PFSK-1 (cell line): Measurements from ENCODE around the gene BTBD16.

ENCODE experiments used
- FOXP2 ChIP-seq: optimal IDR thresholded peaks from 2 replicates; pipeline ENCODE3; 2011; ENCODE audit warnings: borderline replicate concordance, control low read depth, inconsistent platforms; ENCODE audit not compliant: insufficient read depth; ENCODE audit errors: extremely low read length, extremely low read depth
- POLR2AphosphoS5 ChIP-seq: IDR thresholded peaks from 2 replicates; pipeline ENCODE4 v1.6.1; 2012; ENCODE audit warnings: low read depth, mild to moderate bottlenecking, control low read depth, low read length, moderate library complexity
- REST ChIP-seq, 2 experiments: IDR thresholded peaks; 2 replicates each; pipeline versions ENCODE4 v1.6.1 to v1.8.0; 2011 to 2012; ENCODE audit warnings: low read depth in 2 of 2, low read length in 2 of 2, control low read depth in 1 of 2, inconsistent platforms in 1 of 2, mild to moderate bottlenecking in 1 of 2, moderate library complexity in 1 of 2; ENCODE audit not compliant: insufficient read depth in 1 of 2
- SIN3A ChIP-seq: IDR thresholded peaks from 2 replicates; pipeline ENCODE4 v1.6.1; 2012; ENCODE audit warnings: mild to moderate bottlenecking, low read length, moderate library complexity, borderline replicate concordance; ENCODE audit not compliant: insufficient read depth
- TAF1 ChIP-seq: IDR thresholded peaks from 2 replicates; pipeline ENCODE4 v1.6.1; 2012; ENCODE audit warnings: low read length, control low read depth, borderline replicate concordance; ENCODE audit not compliant: insufficient read depth

Gene BTBD16

GRCh38 chr10:122254831-122255230, 16.3 kb upstream of the BTBD16 start:
- TF ChIP-seq REST (IDR thresholded peaks at IDR 0.05; ENCODE audit: insufficient read depth in 1 of 2, low read depth in 2 of 2, low read length in 2 of 2) (no peak), TAF1 (no peak), SIN3A (no peak), POLR2AphosphoS5 (no peak), FOXP2 (no peak)

GRCh38 chr10:122255509-122256301, 15.4 kb upstream of the BTBD16 start:
- TF ChIP-seq TAF1 (no peak), REST (IDR thresholded peaks at IDR 0.05; ENCODE audit: insufficient read depth in 1 of 2, low read depth in 2 of 2, low read length in 2 of 2) (no peak), SIN3A (no peak), POLR2AphosphoS5 (no peak), FOXP2 (no peak)

- TF ChIP-seq REST (IDR thresholded peaks at IDR 0.05; ENCODE audit: insufficient read depth in 1 of 2, low read depth in 2 of 2, low read length in 2 of 2), result no peak
- no peak for TF ChIP-seq SIN3A
- no peak for TF ChIP-seq TAF1
- no peak for TF ChIP-seq FOXP2
- TF ChIP-seq POLR2AphosphoS5, result no peak
Observed at GRCh38 chr10:122257041-122257440, 14.1 kb upstream of the BTBD16 start.

GRCh38 chr10:122258136-122259074, 12.7 kb upstream of the BTBD16 start:
- TF ChIP-seq SIN3A (no peak), TAF1 (no peak), POLR2AphosphoS5 (no peak), FOXP2 (no peak), REST (IDR thresholded peaks at IDR 0.05; ENCODE audit: insufficient read depth in 1 of 2, low read depth in 2 of 2, low read length in 2 of 2) (no peak)
